GM18907 (cell line): Measurements from ENCODE around the gene CCDC30.
"Not testable (repeated sequence)": the region's sequence is repeated elsewhere in the genome, so short reads cannot be mapped to it uniquely, and the experiment has no call there.

ENCODE experiments used
- ATAC-seq: cut with Tn5 transposase; IDR thresholded peaks from one replicate; pipeline ENCODE4 v1.9.1; 2021; ENCODE audit warnings: mild to moderate bottlenecking, moderate library complexity; ENCODE audit not compliant: unreplicated experiment

The CCDC30 gene

GRCh38 chr1:42523171-42523570 lies 60.1 kb downstream of the CCDC30 start:
- ATAC-seq = no peak

- ATAC-seq = no peak
Observed at GRCh38 chr1:42524330-42524729, 61.2 kb downstream of the CCDC30 start.

GRCh38 chr1:42529724-42530181 lies 66.7 kb downstream of the CCDC30 start:
- no peak for ATAC-seq

- ATAC-seq = no peak
Observed at GRCh38 chr1:42531043-42531442, 68.0 kb downstream of the CCDC30 start.

GRCh38 chr1:42533101-42533863 lies 70.2 kb downstream of the CCDC30 start:
- no peak for ATAC-seq

- ATAC-seq = no peak
Observed at GRCh38 chr1:42541104-42541503, 78.0 kb downstream of the CCDC30 start.

GRCh38 chr1:42551180-42551579 lies 88.1 kb downstream of the CCDC30 start:
- no peak for ATAC-seq

GRCh38 chr1:42551590-42551989 lies 88.5 kb downstream of the CCDC30 start:
- ATAC-seq = no peak

GRCh38 chr1:42552636-42553035 lies 89.5 kb downstream of the CCDC30 start:
- no peak for ATAC-seq

GRCh38 chr1:42557230-42557851 lies 94.3 kb downstream of the CCDC30 start:
- no peak for ATAC-seq

- ATAC-seq = no peak
Observed at GRCh38 chr1:42567038-42567437, 104.0 kb downstream of the CCDC30 start.

- ATAC-seq = no peak
Observed at GRCh38 chr1:42576935-42577334, 113.8 kb downstream of the CCDC30 start.

- no peak for ATAC-seq
Observed at GRCh38 chr1:42586016-42586415, 122.9 kb downstream of the CCDC30 start.

GRCh38 chr1:42587753-42588152 lies 124.7 kb downstream of the CCDC30 start:
- ATAC-seq = no peak

- no peak for ATAC-seq
Observed at GRCh38 chr1:42592811-42593210, 129.7 kb downstream of the CCDC30 start.

- no peak for ATAC-seq
Observed at GRCh38 chr1:42593486-42594100, 130.5 kb downstream of the CCDC30 start.

GRCh38 chr1:42601472-42601871 lies 138.4 kb downstream of the CCDC30 start:
- no peak for ATAC-seq

- no peak for ATAC-seq
Observed at GRCh38 chr1:42613803-42614131, 150.7 kb downstream of the CCDC30 start.

- ATAC-seq = no peak
Observed at GRCh38 chr1:42618866-42619265, 155.8 kb downstream of the CCDC30 start.

GRCh38 chr1:42620307-42620706 lies 157.2 kb downstream of the CCDC30 start:
- no peak for ATAC-seq

- ATAC-seq = not testable (repeated sequence)
Observed at GRCh38 chr1:42621180-42621579, 158.1 kb downstream of the CCDC30 start.

- ATAC-seq = not testable (repeated sequence)
Observed at GRCh38 chr1:42627205-42627604, 164.1 kb downstream of the CCDC30 start.
